Vagina (tissue), 2 donors: ENCODE results near the gene ACBD3.

Experiments
- POLR2AphosphoS5 ChIP-seq, 2 donors: sonication (generic); formaldehyde crosslinking; IDR thresholded peaks; one replicate each; pipeline ENCODE4 v1.9.0; 2017; ENCODE audit warnings: antibody characterized with exemption in 2 of 2, mild to moderate bottlenecking in 2 of 2, low read depth in 1 of 2; ENCODE audit not compliant: insufficient read depth in 1 of 2
- TF ChIP-seq, protein P1 (sequence below), 3 experiments: fragments of 450-650 bp in 2 of 3; fragments of 200-600 bp in 1 of 3; sonication (generic) in 1 of 3; IDR thresholded peaks; one replicate each; pipeline ENCODE4 v1.5.1; 2017 to 2019; ENCODE audit warnings: antibody characterized with exemption in 3 of 3, mild to moderate bottlenecking in 2 of 3, moderate library complexity in 2 of 3

DNA sequence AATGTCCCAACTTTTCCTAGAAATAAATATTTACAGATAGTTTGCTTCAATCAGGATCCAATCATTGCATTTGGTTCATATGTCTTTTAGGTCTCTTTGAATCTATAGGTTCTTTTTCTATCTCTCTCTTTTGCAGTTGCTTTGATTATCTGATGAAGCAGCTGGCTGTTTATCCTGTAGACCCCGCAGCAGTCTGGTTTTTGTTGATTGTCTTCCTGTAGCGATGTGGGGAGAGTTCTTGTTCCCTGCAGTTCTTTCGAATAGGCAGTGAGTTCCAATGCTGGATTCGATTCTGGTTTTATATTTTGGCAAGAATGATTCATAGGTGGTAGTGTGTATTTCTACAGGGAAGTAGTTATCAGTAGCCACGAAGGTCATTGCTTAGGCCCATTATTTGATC, 29.5 kb upstream of the ACBD3 start:
- TF ChIP-seq, protein P1, sequence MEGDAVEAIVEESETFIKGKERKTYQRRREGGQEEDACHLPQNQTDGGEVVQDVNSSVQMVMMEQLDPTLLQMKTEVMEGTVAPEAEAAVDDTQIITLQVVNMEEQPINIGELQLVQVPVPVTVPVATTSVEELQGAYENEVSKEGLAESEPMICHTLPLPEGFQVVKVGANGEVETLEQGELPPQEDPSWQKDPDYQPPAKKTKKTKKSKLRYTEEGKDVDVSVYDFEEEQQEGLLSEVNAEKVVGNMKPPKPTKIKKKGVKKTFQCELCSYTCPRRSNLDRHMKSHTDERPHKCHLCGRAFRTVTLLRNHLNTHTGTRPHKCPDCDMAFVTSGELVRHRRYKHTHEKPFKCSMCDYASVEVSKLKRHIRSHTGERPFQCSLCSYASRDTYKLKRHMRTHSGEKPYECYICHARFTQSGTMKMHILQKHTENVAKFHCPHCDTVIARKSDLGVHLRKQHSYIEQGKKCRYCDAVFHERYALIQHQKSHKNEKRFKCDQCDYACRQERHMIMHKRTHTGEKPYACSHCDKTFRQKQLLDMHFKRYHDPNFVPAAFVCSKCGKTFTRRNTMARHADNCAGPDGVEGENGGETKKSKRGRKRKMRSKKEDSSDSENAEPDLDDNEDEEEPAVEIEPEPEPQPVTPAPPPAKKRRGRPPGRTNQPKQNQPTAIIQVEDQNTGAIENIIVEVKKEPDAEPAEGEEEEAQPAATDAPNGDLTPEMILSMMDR (IDR thresholded peaks at IDR 0.05): no peak
- TF ChIP-seq POLR2AphosphoS5 (IDR thresholded peaks at IDR 0.05; ENCODE audit: insufficient read depth in 1 of 2, low read depth in 1 of 2): no peak
